Activated B cell treated with CpG ODN at 0.5 μM for 24 hours (primary cell): Measurements from ENCODE around the gene NCK2. TPM values are rescaled to one million over a fixed set of nuclear protein-coding genes. Genes with fewer than 3 reads are reported as not detected.

ENCODE experiments used
- ATAC-seq: fragments of 200-7000 bp; cut with Tn5 transposase; one replicate; pipeline ENCODE4 v1.10.0; 2021; ENCODE audit warnings: low read depth, mild to moderate bottlenecking, moderate library complexity
- CTCF ChIA-PET: fragments of 350-600 bp; sonication (Branson Sonifier 250); formaldehyde crosslinking; loops from one replicate; lab custom pipeline; 2021; ENCODE audit warnings: antibody characterized with exemption; lab: Charles Lee
- POLR2A ChIA-PET: fragments of 350-600 bp; sonication (Branson Sonifier 250); formaldehyde crosslinking; loops from one replicate; lab custom pipeline; 2021; ENCODE audit warnings: antibody characterized with exemption; lab: Charles Lee
- DNase-seq: peaks from one replicate; pipeline ENCODE4 v3.0.0; 2022
- H3K27ac Mint-ChIP-seq: one replicate; pipeline ENCODE4 v1.8.0; 2020; ENCODE audit warnings: mixed read lengths
- H3K27me3 Mint-ChIP-seq: one replicate; pipeline ENCODE4 v1.8.0; 2021; ENCODE audit warnings: mixed read lengths
- H3K36me3 Mint-ChIP-seq: one replicate; pipeline ENCODE4 v1.8.0; 2021; ENCODE audit warnings: low read depth, mixed read lengths
- H3K4me1 Mint-ChIP-seq: one replicate; pipeline ENCODE4 v1.8.0; 2021; ENCODE audit warnings: mixed read lengths
- H3K4me3 Mint-ChIP-seq: one replicate; pipeline ENCODE4 v1.8.0; 2020; ENCODE audit warnings: mild to moderate bottlenecking, mixed read lengths
- H3K9me3 Mint-ChIP-seq: one replicate; pipeline ENCODE4 v1.8.0; 2020; ENCODE audit warnings: mixed read lengths
- intact Hi-C: fragments of 100-400 bp; cut with micrococcal nuclease; formaldehyde crosslinking; loops from one replicate; pipeline ENCODE4 v1.15.1; 2024
- total RNA-seq: library from RNA; stranded (reverse); gene quantifications from 2 replicates; pipeline ENCODE4 v1.2.3, GENCODE V29; 2022
- TF ChIP-seq, protein P1 (sequence below): fragments of 200-600 bp; IDR thresholded peaks from one replicate; pipeline ENCODE4 v1.8.0; 2022; ENCODE audit warnings: antibody characterized with exemption, mild to moderate bottlenecking

Gene NCK2
- total RNA-seq, 1 donor from 2014 or later: 53.4 TPM

DNA sequence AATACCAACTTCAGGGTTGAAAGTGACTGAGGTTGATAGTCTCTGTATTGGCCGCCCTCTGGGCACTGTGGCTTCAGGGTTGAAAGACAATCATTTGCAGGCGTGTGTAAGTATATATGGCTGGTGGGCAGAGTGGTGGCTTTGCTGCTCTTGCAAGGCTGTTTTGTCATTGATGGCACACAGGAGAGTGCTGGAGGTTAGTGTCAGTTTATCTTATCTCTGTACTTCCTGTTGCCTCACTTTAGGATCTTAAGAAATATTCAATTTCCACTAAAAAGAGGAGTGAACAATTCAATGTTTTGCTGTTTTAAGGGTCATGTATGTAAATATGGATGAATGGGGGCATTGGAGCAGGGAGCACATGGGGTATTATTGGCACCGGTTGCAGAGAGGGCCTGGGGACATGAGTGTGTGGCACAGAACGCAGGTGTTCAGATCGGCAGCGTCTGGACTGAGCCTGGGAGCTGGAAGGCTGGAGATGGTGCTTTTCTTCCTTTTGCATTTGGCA lies 51.5 kb downstream of the NCK2 start:
- DNase-seq (no peak), ATAC-seq (no peak)
- Mint-ChIP-seq H3K36me3 (peaks cover 9% of the 10 kb centered on the region), H3K9me3 (no peaks in the 10 kb centered on the region), H3K4me1 (peaks cover 95% of the 10 kb centered on the region), H3K27ac (peak overlapping the region; percentile 90), H3K27me3 (no peaks in the 10 kb centered on the region), H3K4me3 (peak overlapping the region; percentile 73)
- intact Hi-C loops: loop anchor here (2.0 to 10.0 kb wide), 2 partner anchors 15 to 461 kb away; partner anchors contain the start of gene C2orf49
- ChIA-PET POLR2A (interaction anchor here (1.4 to 3.6 kb wide), 2 partner anchors 19 to 50 kb away, joined by 8 to 27 read pairs; no protein-coding TSS in a partner anchor), CTCF (no interaction called here)
- TF ChIP-seq, protein P1, sequence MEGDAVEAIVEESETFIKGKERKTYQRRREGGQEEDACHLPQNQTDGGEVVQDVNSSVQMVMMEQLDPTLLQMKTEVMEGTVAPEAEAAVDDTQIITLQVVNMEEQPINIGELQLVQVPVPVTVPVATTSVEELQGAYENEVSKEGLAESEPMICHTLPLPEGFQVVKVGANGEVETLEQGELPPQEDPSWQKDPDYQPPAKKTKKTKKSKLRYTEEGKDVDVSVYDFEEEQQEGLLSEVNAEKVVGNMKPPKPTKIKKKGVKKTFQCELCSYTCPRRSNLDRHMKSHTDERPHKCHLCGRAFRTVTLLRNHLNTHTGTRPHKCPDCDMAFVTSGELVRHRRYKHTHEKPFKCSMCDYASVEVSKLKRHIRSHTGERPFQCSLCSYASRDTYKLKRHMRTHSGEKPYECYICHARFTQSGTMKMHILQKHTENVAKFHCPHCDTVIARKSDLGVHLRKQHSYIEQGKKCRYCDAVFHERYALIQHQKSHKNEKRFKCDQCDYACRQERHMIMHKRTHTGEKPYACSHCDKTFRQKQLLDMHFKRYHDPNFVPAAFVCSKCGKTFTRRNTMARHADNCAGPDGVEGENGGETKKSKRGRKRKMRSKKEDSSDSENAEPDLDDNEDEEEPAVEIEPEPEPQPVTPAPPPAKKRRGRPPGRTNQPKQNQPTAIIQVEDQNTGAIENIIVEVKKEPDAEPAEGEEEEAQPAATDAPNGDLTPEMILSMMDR: no peak

DNA sequence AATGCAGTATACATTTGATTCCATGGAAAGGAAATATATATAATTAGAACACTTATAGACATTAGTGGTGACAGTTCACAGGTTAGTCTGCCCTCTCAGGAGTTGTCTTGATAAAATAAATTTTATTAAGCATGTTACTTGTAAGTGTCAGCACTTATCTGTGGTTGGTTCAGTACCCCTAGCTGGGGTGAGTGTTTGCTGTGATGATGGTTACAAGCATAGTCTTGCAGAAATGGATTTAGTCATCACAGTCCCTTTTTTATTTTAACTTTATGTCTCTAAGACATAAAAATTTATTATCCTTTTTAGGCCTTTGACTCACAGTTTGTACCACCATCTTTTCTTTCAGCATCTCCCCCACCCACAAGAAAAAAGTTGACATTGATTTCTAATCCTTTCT lies 52.1 kb downstream of the NCK2 start:
- CTCF ChIA-PET: interaction anchor here (0.7 to 1.4 kb wide), 2 partner anchors 9 to 50 kb away, joined by 3 read pairs; no protein-coding TSS in a partner anchor
- no peaks in the 10 kb centered on the region for H3K9me3 Mint-ChIP-seq
- POLR2A ChIA-PET: interaction anchor here (1.4 to 3.7 kb wide), 3 partner anchors 20 to 51 kb away, joined by 3 to 27 read pairs (median 25); no protein-coding TSS in a partner anchor
- H3K4me3 Mint-ChIP-seq: peak overlapping the region; percentile 68
- H3K36me3 Mint-ChIP-seq: peaks cover 4% of the 10 kb centered on the region
- no peak for ATAC-seq
- H3K27ac Mint-ChIP-seq: peak overlapping the region; percentile 90
- no peaks in the 10 kb centered on the region for H3K27me3 Mint-ChIP-seq
- TF ChIP-seq, protein P1: no peak
- intact Hi-C loops: loop anchor here (2.0 to 10.0 kb wide), 2 partner anchors 14 to 462 kb away; partner anchors contain the start of gene C2orf49
- no peak for DNase-seq
- peaks cover 95% of the 10 kb centered on the region for H3K4me1 Mint-ChIP-seq

DNA sequence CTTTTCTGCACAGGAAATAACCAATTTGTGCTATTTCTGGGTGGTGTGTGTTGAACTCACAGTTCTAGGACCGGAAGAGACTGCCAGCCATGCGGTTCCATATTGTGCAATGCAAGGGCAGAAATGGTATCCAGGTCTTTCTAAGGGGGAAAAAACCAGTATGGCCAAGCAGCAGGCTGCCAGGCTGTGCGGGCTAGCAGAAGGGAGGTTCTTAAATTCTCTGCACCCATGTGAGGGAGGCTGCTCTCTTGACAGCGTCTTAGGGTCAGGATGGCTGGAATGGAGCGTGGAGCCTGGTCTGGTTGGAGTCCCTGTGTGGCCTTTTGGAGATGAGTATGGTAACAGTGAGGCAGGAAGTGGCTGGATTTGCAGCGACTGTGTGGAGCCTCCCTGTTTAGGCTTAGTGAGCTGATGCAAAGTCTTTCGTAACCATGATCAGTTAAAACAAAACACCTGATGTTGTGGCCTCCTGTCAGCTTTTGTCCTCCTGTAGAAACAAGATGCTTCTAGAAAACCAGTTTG lies 52.6 kb downstream of the NCK2 start:
- intact Hi-C loops: loop anchor here (2.0 to 10.0 kb wide), 2 partner anchors 13 to 463 kb away; partner anchors contain the start of gene C2orf49
- Mint-ChIP-seq H3K4me1 (peaks cover 95% of the 10 kb centered on the region), H3K4me3 (peak overlapping the region; percentile 68), H3K36me3 (peaks cover 3% of the 10 kb centered on the region), H3K27me3 (no peaks in the 10 kb centered on the region), H3K9me3 (no peaks in the 10 kb centered on the region), H3K27ac (peak overlapping the region; percentile 90)
- CTCF ChIA-PET: interaction anchor here (0.7 to 1.4 kb wide), 3 partner anchors 9 to 50 kb away, joined by 3 read pairs; no protein-coding TSS in a partner anchor
- TF ChIP-seq, protein P1: no peak
- ATAC-seq: peak; percentile 29
- POLR2A ChIA-PET: interaction anchor here (0.7 to 3.7 kb wide), 5 partner anchors 21 to 110 kb away, joined by 3 to 27 read pairs (median 4); no protein-coding TSS in a partner anchor
- DNase-seq: no peak

DNA sequence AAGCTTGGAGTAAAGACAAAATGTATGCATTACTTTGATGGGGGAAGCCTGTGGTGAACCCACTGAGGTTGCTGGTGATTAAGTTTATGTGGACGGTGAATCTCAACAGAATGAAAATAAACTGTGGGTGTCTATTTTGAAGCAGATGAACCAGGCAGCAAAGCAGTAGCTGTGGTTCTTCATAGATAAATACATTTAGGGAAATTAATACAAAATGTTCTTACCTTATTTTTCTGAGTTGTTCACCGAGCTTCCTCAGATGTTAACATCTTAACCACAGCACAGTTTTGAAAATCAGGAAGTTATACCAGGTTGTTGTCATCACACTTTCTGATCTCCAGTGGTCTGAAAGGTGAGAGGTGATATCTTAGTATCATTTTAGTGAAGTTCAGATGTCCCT lies 53.9 kb downstream of the NCK2 start:
- TF ChIP-seq, protein P1: no peak
- ChIA-PET CTCF (interaction anchor here (1.0 kb wide), 2 partner anchors 9 to 60 kb away, joined by 3 to 5 read pairs; no protein-coding TSS in a partner anchor), POLR2A (interaction anchor here (0.6 to 3.7 kb wide), 12 partner anchors 8 to 105 kb away, joined by 3 to 27 read pairs (median 4); no protein-coding TSS in a partner anchor)
- H3K9me3 Mint-ChIP-seq: no peaks in the 10 kb centered on the region
- H3K4me3 Mint-ChIP-seq: peak overlapping the region; percentile 67
- no peak for DNase-seq
- intact Hi-C loops: loop anchor here (1.0 to 10.0 kb wide), 4 partner anchors 8 to 464 kb away; partner anchors contain the start of gene C2orf49
- peak overlapping the region; percentile 90 for H3K27ac Mint-ChIP-seq
- H3K36me3 Mint-ChIP-seq: peaks cover 7% of the 10 kb centered on the region
- H3K4me1 Mint-ChIP-seq: peaks cover 95% of the 10 kb centered on the region
- ATAC-seq: peak; percentile 18
- no peaks in the 10 kb centered on the region for H3K27me3 Mint-ChIP-seq
